Activated CD4-positive, alpha-beta memory T cell treated with anti-CD3 and anti-CD28 coated beads, Interleukin-2, amount 10 ng/mL, durations not matched to agents 7 days and 5 days (primary cell): ENCODE data around the gene HEXD. TPM values are rescaled to one million over a fixed set of nuclear protein-coding genes. Genes with fewer than 3 reads are reported as not detected.
A peak's percentile ranks its signal among the peaks of the same experiment; 100 is the strongest.

ENCODE experiments used
- CTCF ChIA-PET: fragments of 350-600 bp; sonication (Branson Sonifier 250); formaldehyde crosslinking; loops from one replicate; lab custom pipeline; 2021; ENCODE audit warnings: antibody characterized with exemption, inconsistent platforms; lab: Charles Lee
- POLR2A ChIA-PET: fragments of 350-600 bp; sonication (Branson Sonifier 250); formaldehyde crosslinking; loops from one replicate; lab custom pipeline; 2021; ENCODE audit warnings: antibody characterized with exemption; lab: Charles Lee
- DNase-seq: peaks from one replicate; pipeline ENCODE4 v3.0.0-alpha.2; 2020
- H3K27ac Mint-ChIP-seq: one replicate; pipeline ENCODE4 v1.8.0; 2021; ENCODE audit warnings: mild to moderate bottlenecking, mixed read lengths
- H3K27me3 Mint-ChIP-seq: one replicate; pipeline ENCODE4 v1.8.0; 2021; ENCODE audit warnings: mixed read lengths
- H3K36me3 Mint-ChIP-seq: one replicate; pipeline ENCODE4 v1.8.0; 2021; ENCODE audit warnings: low read depth, mixed read lengths
- H3K4me1 Mint-ChIP-seq: one replicate; pipeline ENCODE4 v1.8.0; 2021; ENCODE audit warnings: mixed read lengths
- H3K4me3 Mint-ChIP-seq: one replicate; pipeline ENCODE4 v1.8.0; 2021; ENCODE audit warnings: mild to moderate bottlenecking, mixed read lengths
- H3K9me3 Mint-ChIP-seq: one replicate; pipeline ENCODE4 v1.8.0; 2021; ENCODE audit warnings: mixed read lengths
- total RNA-seq, 2 experiments: library from RNA; stranded (reverse); gene quantifications; one replicate each; pipeline ENCODE4 v1.2.3, GENCODE V29; 2021

Gene HEXD
- total RNA-seq, 2 experiments from 2014 or later, result 58.3 to 60.6 TPM

DNA sequence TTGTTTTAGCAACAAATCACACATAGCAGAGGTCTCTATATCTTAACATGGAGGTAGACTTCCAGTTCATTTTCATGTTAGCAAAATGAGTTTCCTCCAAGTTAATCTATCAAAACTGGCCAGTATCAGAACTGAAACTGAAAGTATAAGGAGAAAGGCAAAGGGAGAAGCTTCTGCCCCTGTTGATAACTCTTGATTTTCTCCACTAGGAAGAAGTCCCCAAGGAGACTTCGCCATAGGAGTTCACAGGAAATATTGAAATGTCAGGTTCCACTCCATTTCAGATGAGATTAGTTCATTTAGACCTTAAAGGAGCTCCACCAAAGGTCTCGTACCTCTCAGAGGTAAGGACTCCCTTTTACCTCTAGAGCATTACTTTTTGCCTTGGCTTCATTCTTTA lies 1.4 kb downstream of the HEXD start:
- peak overlapping the region; percentile 79 for H3K4me3 Mint-ChIP-seq
- peak overlapping the region; percentile 85 for H3K27ac Mint-ChIP-seq
- CTCF ChIA-PET, result interaction anchor here (0.5 to 2.1 kb wide), 10 partner anchors 8 to 1659 kb away, joined by 3 to 7 read pairs (median 4); no protein-coding TSS in a partner anchor
- no peaks in the 10 kb centered on the region for H3K9me3 Mint-ChIP-seq
- POLR2A ChIA-PET, result interaction anchor here (0.8 to 5.1 kb wide), 15 partner anchors 10 to 146 kb away, joined by 3 to 31 read pairs (median 4); partner anchors contain the start of genes CSNK1D, FOXK2, NARF and SECTM1
- peaks cover 36% of the 10 kb centered on the region for H3K36me3 Mint-ChIP-seq
- H3K27me3 Mint-ChIP-seq, result no peaks in the 10 kb centered on the region
- DNase-seq, result no peak
- peaks cover 32% of the 10 kb centered on the region for H3K4me1 Mint-ChIP-seq

DNA sequence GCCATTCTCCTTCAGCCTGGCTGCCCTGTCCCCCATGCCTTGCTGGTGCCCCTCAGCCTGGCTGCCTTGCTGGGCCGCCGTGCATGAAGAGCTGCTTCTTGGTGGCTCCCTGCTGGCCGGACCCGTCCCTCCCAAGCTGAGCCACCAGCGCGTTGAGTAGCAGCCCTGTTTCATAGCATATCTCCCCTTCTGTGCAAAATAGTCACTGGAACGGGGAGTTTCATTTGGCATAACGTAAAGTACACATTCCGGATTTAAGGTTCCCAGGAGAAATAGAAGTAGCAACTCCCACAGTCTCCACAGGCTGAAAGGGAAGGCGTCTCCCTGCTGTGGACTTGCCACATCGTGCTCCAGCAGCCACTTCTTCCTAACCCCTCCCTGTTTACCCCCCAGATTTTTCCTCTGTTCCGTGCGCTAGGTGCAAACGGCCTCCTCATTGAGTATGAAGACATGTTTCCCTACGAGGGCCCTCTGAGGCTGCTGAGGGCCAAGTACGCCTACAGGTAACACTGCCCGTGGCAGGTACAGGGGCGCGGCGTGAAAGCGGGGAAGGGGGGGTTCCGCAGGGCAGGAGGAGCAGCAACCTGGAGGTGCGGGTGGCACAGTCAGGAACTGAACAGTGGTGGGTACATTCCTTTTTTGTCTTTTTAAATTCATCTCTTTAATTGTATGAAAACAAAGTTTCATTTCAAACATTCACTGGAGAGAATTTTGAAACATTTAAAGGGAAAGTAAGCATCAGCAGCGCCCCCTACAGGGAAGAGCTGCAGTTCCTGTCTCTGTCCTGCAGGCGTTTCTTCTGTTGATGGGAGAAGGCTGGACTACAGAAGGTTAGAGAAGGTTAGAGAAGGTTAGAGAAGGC lies 6.1 kb downstream of the HEXD start:
- H3K4me1 Mint-ChIP-seq, result peaks cover 34% of the 10 kb centered on the region
- no peak overlapping the region for H3K4me3 Mint-ChIP-seq
- no peaks in the 10 kb centered on the region for H3K9me3 Mint-ChIP-seq
- no peaks in the 10 kb centered on the region for H3K27me3 Mint-ChIP-seq
- ChIA-PET POLR2A (no interaction called here), CTCF (interaction anchor here (1.0 to 2.6 kb wide), 4 partner anchors 10 to 27 kb away, joined by 3 to 7 read pairs (median 6); no protein-coding TSS in a partner anchor)
- H3K27ac Mint-ChIP-seq, result no peak overlapping the region
- peaks cover 55% of the 10 kb centered on the region for H3K36me3 Mint-ChIP-seq
- DNase-seq, result peak; percentile 72

DNA sequence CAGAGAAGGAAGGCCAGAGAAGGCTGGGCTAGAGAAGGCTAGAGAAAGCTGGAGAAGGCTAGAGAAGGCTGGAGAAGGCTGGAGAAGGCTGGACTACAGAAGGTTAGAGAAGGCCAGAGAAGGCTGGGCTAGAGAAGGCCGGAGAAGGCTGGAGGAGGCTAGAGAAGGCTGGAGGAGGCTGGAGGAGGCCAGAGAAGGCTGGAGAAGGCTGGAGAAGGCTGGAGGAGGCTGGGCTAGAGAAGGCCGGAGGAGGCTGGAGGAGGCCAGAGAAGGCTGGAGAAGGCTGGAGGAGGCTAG lies 6.7 kb downstream of the HEXD start:
- no peak for DNase-seq
- no peaks in the 10 kb centered on the region for H3K27me3 Mint-ChIP-seq
- H3K4me1 Mint-ChIP-seq, result peaks cover 36% of the 10 kb centered on the region
- H3K4me3 Mint-ChIP-seq, result no peak overlapping the region
- ChIA-PET POLR2A (no interaction called here), CTCF (interaction anchor here (1.0 to 2.6 kb wide), 4 partner anchors 10 to 27 kb away, joined by 3 to 7 read pairs (median 6); no protein-coding TSS in a partner anchor)
- no peaks in the 10 kb centered on the region for H3K9me3 Mint-ChIP-seq
- H3K36me3 Mint-ChIP-seq, result peaks cover 55% of the 10 kb centered on the region
- no peak overlapping the region for H3K27ac Mint-ChIP-seq

DNA sequence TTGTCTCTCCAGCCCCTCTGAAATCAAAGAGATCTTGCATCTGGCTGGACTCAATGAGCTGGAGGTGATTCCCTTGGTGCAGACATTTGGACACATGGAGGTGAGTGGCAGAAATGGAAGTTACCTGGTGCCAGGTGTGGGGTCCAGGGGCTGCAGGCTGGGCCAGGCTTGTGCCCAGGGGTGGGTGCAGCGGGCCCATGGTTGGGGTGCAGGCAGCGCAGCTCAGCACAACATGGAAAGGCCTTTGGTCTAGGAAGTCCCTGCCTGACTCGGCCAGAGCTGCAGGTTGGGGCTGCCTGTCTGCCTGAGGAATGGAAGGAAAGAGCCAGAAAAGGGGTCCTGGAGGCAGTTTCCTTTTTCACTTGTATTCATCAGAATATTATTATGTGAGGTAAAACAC lies 10.4 kb downstream of the HEXD start:
- no peak for DNase-seq

DNA sequence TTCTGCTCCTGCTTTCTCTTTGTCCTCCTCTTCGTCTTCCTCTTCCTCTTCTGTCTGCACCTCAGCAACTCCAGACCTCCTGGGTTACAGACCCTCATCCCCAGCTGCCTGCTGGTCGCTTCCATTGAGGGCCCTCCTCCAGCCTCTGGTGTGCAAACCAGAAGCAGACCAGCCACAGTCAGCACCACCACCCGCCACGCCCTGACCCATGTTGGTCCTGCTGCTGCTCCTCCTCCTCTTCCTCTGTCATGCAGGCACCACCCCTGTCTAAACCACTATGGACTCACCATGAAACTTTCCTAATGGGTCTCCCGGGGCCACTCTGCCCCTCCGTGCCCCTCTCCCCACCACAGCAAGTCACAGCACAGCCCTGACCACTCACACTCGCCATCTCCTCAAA lies 11.7 kb downstream of the HEXD start:
- Mint-ChIP-seq H3K27ac (peak overlapping the region; percentile 85), H3K36me3 (peaks cover 36% of the 10 kb centered on the region)
- CTCF ChIA-PET, result interaction anchor here (1.0 kb wide), 2 partner anchors 10 to 195 kb away, joined by 3 read pairs; no protein-coding TSS in a partner anchor

More for the DNA sequence above, 10.4 kb downstream of the HEXD start:
- POLR2A ChIA-PET, result interaction anchor here (1.6 to 5.8 kb wide), 2 partner anchors 9 to 23 kb away, joined by 4 to 28 read pairs; partner anchors contain the start of gene OGFOD3
- H3K4me1 Mint-ChIP-seq, result peaks cover 36% of the 10 kb centered on the region
- H3K27me3 Mint-ChIP-seq, result no peaks in the 10 kb centered on the region
- peaks cover 36% of the 10 kb centered on the region for H3K36me3 Mint-ChIP-seq
- no peak overlapping the region for H3K4me3 Mint-ChIP-seq
- no peaks in the 10 kb centered on the region for H3K9me3 Mint-ChIP-seq
- H3K27ac Mint-ChIP-seq, result no peak overlapping the region
- CTCF ChIA-PET, result interaction anchor here (1.4 to 1.7 kb wide), 2 partner anchors 9 to 58 kb away, joined by 5 to 7 read pairs; no protein-coding TSS in a partner anchor

DNA sequence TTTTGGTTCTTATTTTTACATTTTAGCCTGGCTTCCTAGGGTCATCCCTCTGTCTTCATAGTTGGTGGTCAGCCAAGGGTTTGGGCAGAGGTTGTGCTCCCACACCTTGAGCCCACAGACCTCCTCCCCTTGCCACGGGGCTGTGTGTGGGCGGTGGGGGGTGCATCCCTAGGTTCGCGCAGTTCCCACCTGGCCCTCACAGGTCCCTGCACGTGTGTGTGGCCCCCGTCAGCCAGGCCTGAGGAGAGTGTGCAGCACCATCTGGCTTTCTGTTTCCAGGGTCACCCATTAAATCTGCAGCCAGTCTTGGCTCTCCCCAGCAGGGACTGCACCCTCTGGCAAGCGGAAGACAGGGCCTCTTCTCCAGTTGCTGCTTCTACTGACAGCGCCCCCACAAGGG lies 13.9 kb downstream of the HEXD start:
- Mint-ChIP-seq H3K4me3 (no peak overlapping the region), H3K36me3 (peaks cover 26% of the 10 kb centered on the region), H3K27ac (no peak overlapping the region), H3K27me3 (no peaks in the 10 kb centered on the region), H3K4me1 (peaks cover 44% of the 10 kb centered on the region), H3K9me3 (no peaks in the 10 kb centered on the region)
- CTCF ChIA-PET, result interaction anchor here (1.2 kb wide), 1 partner anchor 79 kb away, joined by 3 read pairs; no protein-coding TSS in a partner anchor
- DNase-seq, result no peak
- POLR2A ChIA-PET, result interaction anchor here (0.9 to 5.8 kb wide), 2 partner anchors 13 to 17 kb away, joined by 4 to 28 read pairs; partner anchors contain the start of gene OGFOD3

More for the DNA sequence above, 11.7 kb downstream of the HEXD start:
- Mint-ChIP-seq H3K4me3 (peak overlapping the region; percentile 48), H3K4me1 (peaks cover 39% of the 10 kb centered on the region), H3K27me3 (no peaks in the 10 kb centered on the region), H3K9me3 (no peaks in the 10 kb centered on the region)
- POLR2A ChIA-PET, result interaction anchor here (1.6 to 5.8 kb wide), 2 partner anchors 10 to 22 kb away, joined by 4 to 28 read pairs; partner anchors contain the start of gene OGFOD3
- no peak for DNase-seq

DNA sequence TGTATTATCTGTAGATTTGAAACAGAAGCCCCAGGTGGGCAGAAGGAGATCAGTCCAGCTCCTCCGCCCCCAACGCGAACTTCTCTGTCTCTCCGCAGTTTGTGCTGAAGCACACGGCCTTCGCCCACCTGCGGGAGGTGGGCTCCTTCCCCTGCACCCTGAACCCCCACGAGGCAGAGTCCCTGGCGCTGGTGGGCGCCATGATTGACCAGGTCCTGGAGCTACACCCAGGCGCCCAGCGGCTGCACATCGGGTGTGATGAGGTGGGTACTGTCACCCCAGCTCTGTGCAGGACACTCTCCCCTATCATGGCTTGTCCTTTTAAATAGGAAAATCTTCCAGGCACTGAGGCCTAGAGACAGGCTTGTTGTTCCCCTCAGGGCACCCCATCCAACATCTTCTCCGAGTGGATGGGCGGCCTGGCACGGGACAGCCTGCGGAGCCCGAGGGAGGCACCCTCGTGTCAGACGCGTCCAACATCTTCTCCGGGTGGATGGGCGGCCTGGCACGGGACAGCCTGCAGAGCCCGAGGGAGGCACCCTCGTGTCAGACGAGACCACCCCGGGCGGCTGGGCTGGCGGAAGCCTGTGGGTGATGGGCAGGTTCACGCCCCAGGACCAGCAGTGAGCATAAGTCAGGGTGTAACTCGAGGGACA lies 15.5 kb downstream of the HEXD start:
- Mint-ChIP-seq H3K4me1 (peaks cover 36% of the 10 kb centered on the region), H3K27ac (no peak overlapping the region), H3K4me3 (no peak overlapping the region), H3K9me3 (no peaks in the 10 kb centered on the region), H3K36me3 (peaks cover 24% of the 10 kb centered on the region), H3K27me3 (no peaks in the 10 kb centered on the region)
- DNase-seq, result no peak
- ChIA-PET CTCF (interaction anchor here (1.2 kb wide), 1 partner anchor 8 kb away, joined by 7 read pairs; no protein-coding TSS in a partner anchor), POLR2A (interaction anchor here (0.8 to 2.6 kb wide), 5 partner anchors 11 to 120 kb away, joined by 3 to 15 read pairs (median 4); partner anchors contain the start of gene NARF)

DNA sequence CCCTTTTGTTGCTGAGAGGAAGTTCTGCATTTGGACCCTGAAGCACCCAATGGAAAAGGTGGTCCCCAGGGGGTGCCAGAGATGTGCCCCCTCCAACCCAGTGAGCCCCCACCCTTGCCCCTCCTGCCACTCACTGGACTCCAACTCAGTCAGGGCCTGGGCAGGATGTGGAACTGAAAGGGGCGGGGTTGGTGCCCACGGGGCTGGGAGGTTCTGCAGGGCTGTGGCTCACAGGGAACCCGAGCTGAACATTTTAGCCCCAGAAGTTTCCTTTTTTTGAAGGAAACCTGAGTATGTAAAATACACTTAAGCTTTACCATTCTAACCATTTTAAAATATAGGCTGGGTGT lies 16.0 kb downstream of the HEXD start:
- POLR2A ChIA-PET, result interaction anchor here (1.1 to 2.6 kb wide), 4 partner anchors 12 to 24 kb away, joined by 4 to 15 read pairs (median 5); partner anchors contain the start of gene NARF
- CTCF ChIA-PET, result interaction anchor here (1.2 kb wide), 1 partner anchor 9 kb away, joined by 7 read pairs; no protein-coding TSS in a partner anchor
- no peaks in the 10 kb centered on the region for H3K9me3 Mint-ChIP-seq
- no peaks in the 10 kb centered on the region for H3K27me3 Mint-ChIP-seq
- peak overlapping the region; percentile 78 for H3K27ac Mint-ChIP-seq
- H3K36me3 Mint-ChIP-seq, result peaks cover 24% of the 10 kb centered on the region
- H3K4me1 Mint-ChIP-seq, result peaks cover 33% of the 10 kb centered on the region
- no peak overlapping the region for H3K4me3 Mint-ChIP-seq
- DNase-seq, result peak; percentile 71

DNA sequence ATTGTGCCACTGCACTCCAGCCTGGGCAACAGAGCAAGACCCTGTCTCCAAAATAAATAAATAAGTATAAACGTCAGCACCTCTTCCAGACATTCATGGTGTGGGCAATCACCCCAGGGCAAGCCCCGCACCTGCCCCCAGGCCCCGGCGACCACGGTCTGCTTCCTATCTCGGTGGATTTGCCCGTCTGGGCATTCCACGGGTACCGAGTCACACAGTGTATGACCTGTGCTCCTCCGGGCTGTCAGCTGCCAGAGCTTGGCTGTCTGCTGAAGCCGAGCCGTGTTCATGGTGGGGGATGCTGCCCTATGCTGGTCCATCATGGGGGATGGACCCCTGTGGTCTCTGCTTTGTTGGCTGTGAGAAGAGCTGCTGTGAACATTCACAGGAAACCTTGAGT lies 17.0 kb downstream of the HEXD start:
- Mint-ChIP-seq H3K9me3 (no peaks in the 10 kb centered on the region), H3K4me3 (no peak overlapping the region), H3K27me3 (no peaks in the 10 kb centered on the region), H3K4me1 (peaks cover 23% of the 10 kb centered on the region), H3K27ac (peak overlapping the region; percentile 47), H3K36me3 (peaks cover 15% of the 10 kb centered on the region)
- ChIA-PET POLR2A (interaction anchor here (1.2 to 2.6 kb wide), 4 partner anchors 12 to 23 kb away, joined by 3 to 15 read pairs (median 4); no protein-coding TSS in a partner anchor), CTCF (interaction anchor here (1.2 kb wide), 1 partner anchor 10 kb away, joined by 7 read pairs; no protein-coding TSS in a partner anchor)
- no peak for DNase-seq

DNA sequence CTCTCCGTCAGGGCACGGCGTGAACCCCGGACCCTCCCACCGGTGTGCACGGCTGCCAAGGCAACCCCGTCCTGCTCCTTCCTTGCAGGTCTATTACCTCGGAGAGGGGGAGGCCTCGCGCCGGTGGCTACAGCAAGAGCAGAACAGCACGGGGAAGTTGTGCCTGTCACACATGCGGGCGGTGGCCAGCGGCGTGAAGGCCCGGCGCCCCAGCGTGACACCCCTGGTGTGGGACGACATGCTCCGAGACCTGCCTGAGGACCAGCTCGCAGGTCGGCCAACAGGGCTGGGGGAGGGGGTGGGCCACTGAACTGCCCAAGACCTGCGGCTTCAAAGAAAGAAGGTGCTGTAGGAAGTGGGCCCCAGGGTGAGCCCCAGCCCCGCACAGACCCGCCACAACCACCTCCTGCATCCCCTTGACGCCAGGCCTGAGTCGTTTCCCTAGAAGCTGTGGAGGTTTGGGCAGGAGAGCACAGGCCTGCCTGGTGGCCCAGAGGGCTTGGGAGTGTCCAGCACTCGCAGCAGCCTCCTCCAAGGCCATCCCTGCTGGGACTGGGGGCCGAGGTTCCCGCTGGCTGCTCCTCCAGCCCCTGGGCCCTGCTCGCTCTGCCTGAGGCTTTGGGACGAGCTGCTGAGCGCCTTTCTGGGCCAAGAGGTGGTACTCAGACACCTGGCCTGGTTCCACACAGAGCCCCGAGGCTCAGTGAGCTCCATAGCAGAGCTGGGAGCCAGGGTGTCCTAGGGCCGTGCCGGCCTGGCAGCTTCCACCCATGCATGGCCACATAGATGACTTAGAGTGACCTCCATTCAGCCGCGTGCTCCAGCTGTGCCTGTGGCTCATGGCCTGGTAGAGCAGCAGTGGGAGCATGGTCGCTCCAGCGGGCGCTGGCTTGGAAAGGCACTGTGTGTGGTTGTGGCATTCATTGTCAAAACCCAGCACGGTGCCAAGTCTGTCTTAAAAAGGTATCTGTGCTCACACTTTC lies 17.7 kb downstream of the HEXD start:
- DNase-seq, result no peak
- peaks cover 16% of the 10 kb centered on the region for H3K4me1 Mint-ChIP-seq
- no peak overlapping the region for H3K4me3 Mint-ChIP-seq
- ChIA-PET CTCF (no interaction called here), POLR2A (interaction anchor here (1.2 to 2.6 kb wide), 5 partner anchors 10 to 22 kb away, joined by 3 to 15 read pairs (median 3); no protein-coding TSS in a partner anchor)
- peaks cover 9% of the 10 kb centered on the region for H3K36me3 Mint-ChIP-seq
- no peaks in the 10 kb centered on the region for H3K27me3 Mint-ChIP-seq
- H3K27ac Mint-ChIP-seq, result no peak overlapping the region
- no peaks in the 10 kb centered on the region for H3K9me3 Mint-ChIP-seq

DNA sequence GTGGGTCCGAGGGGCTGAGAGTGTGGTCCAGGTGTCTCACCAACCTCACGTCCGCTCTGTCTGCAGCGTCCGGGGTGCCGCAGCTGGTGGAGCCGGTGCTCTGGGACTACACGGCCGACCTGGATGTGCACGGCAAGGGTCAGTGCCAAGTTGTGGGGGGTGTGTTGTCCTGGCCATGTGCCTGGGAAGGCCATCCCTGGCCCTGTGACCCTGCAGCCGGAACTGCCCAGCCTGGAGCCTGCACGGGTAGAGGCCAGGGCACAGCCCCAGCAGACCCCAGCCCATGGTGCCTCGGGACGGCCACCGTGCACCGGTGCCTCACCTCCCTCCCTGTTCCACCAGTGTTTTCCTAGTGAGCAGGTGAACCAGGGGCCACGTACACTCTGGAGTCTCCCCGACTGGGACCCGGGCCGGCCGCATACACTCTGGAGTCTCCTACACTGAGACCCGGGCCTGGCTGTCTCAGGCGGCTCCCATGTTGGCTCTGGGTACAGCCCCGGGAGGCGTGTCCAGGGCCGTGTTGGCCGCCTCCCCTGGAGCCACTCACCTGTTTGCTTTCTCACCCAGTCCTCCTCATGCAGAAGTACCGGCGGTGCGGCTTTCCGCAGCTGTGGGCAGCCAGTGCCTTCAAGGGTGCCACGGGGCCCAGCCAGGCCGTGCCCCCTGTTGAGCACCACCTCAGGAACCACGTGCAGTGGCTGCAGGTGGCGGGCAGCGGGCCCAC lies 18.6 kb downstream of the HEXD start:
- no peaks in the 10 kb centered on the region for H3K27me3 Mint-ChIP-seq
- POLR2A ChIA-PET, result interaction anchor here (1.4 to 2.6 kb wide), 3 partner anchors 9 to 21 kb away, joined by 3 to 12 read pairs (median 5); no protein-coding TSS in a partner anchor
- no peaks in the 10 kb centered on the region for H3K9me3 Mint-ChIP-seq
- peaks cover 8% of the 10 kb centered on the region for H3K36me3 Mint-ChIP-seq
- DNase-seq, result no peak
- CTCF ChIA-PET, result no interaction called here
- no peak overlapping the region for H3K4me3 Mint-ChIP-seq
- H3K27ac Mint-ChIP-seq, result no peak overlapping the region
- H3K4me1 Mint-ChIP-seq, result peaks cover 15% of the 10 kb centered on the region
